T-helper 2 cell (primary cell): ENCODE results near the gene OR52A5.
"Not testable (repeated sequence)": the region's sequence is repeated elsewhere in the genome, so short reads cannot be mapped to it uniquely, and the experiment has no call there.

Experiments used
- DNase-seq, 5 experiments: peaks; one replicate each; pipeline versions ENCODE4 v3.0.0 to v3.0.0-alpha.2; 2012 to 2022
- total RNA-seq, 2 donors: gene quantifications; one replicate each; lab custom pipeline; 2026; lab: John Stamatoyannopoulos, UW

Gene OR52A5
- total RNA-seq, result 0 reads per million in 2 donors

DNA sequence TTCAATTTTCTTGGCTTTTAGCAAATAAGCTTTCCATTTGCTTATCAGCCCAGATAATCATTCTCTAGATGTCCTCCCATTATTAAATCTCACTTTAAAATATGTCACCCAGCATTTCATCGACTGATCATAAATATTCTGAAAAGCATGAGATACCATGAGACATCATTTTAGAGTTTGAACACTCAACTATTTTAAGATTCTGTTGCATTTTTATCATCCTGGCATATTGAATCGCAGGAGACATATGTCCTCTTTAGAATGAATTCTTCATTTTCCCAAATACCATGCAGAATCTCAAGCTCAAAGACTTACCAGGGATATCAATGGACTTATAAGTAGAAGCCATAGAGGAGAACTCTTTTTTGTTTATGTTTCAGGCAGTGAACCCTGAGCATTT, at the start of gene OR52A5:
Gene OR52A5 (minus strand): TSS at position 361 of the 400 bp plus-strand sequence. CDS start 5,714 bp downstream, outside the sequence.
- DNase-seq, result no peak

DNA sequence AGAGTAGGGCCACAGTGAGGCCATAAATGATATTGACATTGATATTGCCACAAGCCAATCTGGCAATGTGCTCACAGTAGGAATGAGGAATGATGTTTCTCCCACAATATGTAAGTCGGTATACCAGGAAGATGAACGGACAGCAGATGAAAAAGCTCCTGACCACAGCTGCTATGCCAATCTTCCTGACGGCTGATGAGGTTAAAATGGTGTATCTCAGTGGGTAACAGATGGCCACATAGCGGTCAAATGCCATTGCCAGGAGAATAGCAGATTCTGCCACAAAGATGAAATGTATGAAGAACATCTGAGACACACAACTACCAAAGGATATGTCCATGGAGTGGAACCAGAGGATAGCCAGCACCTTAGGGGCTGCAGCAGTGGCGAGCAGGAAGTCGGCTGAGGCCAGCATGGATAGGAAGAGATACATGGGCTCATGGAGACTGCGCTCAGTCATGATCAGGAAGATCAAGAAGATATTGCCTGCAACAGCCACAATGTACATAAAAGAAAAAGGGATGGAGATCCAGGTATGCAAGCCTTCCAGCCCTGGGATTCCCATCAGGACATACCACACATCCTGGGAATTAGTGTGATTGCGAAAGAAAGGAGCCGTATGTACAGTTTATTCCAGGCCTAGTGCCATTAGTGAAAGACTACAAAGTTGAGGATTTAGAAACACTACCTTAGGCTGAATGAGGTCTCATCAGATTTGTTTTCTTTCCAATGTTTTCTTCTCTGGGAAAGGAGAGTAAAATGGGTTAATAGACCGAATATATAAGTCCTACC, 40.1 kb upstream of the OR52A5 start:
- DNase-seq, result no peak

DNA sequence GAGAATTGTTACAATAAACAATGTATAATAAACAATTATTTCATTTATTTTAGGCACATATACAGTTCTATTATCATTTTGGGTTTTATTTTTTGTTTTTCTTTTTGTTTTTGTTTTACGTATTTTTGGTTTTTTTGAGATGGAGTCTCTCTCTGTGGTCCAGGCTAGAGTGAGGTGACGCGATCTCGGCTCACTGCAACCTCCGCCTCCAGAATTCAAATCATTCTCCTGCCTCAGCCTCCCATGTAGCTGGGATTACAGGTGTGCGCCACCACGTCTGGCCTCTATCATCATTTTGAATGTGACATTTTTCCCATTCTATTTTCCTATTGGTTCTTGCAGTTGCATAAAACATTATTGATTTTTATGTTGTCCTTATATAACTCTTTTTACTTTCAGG, 36.8 kb upstream of the OR52A5 start:
- DNase-seq, result no peak

DNA sequence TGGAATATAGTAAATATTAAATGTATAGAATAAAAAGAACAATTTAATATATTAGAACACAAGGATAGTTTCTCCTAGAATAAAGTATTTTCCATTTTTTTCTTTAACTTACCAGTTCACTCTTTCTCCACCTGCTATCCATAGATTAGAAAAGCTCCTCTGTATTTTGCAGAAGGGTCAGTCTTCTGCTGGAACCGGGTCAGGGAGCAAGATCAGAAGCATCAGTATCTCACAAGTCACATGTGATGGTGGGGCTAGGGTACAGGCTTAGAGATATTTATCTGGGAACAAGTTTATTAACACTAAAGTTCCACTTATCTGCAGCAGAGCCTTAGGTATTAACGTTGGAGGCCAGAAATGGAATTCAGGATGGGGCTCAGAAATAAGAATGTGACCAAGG, 33.7 kb upstream of the OR52A5 start:
- no peak for DNase-seq

DNA sequence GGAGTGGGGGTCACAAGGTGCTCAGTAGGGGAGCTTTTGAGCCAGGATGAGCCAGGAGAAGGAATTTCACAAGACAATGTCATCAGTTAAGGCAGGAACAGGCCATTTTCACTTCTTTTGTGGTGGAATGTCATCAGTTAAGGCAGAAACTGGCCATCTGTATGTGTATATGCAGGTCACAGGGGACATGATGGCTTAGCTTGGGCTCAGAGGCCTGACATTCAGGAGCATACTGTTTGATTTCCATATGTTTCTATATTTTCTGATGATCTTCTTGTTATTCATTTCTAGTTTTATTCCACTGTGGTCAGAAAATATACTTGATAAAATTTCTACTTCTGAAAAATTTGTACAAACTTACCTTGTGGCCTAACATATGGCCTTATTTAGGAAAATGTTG, 27.7 kb upstream of the OR52A5 start:
- not testable (repeated sequence) for DNase-seq

DNA sequence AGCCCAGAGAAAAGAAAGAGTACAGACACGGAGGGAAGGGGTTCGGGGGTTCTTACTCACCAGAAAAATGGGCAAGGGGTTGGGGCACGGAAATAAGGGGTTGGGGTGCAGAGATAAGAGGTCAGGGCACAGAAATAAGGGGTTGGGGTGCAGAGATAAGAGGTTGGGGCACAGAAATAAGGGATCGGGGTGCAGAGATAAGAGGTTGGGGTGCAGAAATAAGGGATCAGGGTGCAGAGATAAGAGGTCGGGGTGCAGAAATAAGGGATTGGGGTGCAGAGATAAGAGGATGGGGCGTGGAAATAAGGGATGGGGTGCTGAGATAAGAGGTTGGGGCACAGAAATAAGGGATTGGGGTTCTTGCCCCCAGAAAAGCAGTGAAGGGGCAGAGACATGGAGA, 26.7 kb upstream of the OR52A5 start:
- not testable (repeated sequence) for DNase-seq

DNA sequence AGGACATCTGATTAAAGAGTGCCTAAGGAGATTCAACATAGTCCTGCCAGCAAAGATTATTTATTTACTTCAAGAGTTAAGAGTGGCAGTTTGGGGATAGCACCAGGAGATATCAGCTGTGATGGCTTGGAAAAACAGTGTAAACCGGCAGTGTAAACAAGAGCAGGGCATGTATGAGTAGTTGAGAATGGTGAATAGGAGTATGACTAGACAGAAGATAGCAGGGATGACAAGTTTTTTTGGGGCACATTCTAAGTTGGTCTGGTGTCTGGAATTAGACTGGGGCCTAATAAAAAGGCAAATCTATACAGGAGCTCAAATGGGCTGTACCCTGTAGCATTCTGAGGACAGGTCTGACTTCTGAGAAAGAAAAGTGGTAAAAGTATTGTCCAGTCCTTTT, 22.9 kb upstream of the OR52A5 start:
- DNase-seq, result not testable (repeated sequence)

DNA sequence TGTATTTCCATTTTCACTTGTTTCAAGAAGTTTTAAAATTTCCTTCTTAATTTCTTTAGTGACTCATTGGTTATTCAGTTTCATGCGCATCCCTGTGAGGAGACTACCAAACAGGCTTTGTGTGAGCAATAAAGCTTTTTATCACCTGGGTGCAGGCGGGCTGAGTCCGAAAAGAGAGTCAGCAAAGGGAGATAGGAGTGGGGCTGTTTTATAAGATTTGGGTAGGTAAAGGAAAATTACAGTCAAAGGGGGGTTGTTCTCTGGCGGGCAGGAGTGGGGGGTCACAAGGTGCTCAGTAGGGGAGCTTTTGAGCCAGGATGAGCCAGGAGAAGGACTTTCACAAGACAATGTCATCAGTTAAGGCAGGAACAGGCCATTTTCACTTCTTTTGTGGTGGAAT, 22.1 kb upstream of the OR52A5 start:
- not testable (repeated sequence) for DNase-seq

DNA sequence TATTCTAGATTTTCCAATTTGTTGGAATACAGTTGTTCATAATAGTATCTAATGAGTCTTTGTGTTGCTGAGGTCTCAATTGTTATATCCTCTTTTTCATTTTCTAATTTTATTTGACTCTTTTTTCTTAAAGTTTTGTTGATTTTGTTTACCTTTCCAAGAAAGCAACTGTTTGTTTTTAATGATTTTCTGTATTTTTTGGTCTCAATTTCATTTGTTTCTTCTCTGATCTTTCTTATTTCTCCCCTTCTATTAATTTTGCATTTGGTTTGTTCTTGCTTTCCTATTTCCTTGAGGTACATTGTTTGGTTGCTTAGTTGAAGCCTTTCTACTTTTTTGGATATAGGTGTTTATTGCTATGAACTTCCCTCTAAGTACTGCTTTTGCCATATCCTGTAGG, 21.6 kb upstream of the OR52A5 start:
- no peak for DNase-seq

DNA sequence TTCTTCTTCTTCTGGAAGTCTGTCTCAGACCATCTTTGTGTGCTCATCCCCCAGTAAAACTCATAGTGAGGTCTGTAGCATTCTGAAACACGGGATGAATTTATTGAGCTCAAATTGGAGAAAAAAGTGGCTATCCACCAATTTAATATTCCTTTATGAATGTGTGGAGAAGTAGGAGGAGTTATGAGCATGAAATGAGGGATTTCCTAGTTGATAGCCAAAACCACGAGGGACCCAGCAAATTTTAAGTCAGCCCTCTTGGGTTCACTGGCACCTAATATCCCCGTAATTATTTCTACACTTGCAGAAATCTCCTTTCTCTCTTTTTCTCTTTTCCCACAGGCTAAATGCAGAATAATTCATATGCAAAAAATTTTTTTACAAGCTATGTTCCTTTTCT, 16.5 kb upstream of the OR52A5 start, which contains the start of gene OR52A1:
Gene OR52A1 (minus strand): TSS at position 101 of the 400 bp plus-strand sequence. CDS start 2,388 bp downstream, outside the sequence.
- DNase-seq, result no peak

DNA sequence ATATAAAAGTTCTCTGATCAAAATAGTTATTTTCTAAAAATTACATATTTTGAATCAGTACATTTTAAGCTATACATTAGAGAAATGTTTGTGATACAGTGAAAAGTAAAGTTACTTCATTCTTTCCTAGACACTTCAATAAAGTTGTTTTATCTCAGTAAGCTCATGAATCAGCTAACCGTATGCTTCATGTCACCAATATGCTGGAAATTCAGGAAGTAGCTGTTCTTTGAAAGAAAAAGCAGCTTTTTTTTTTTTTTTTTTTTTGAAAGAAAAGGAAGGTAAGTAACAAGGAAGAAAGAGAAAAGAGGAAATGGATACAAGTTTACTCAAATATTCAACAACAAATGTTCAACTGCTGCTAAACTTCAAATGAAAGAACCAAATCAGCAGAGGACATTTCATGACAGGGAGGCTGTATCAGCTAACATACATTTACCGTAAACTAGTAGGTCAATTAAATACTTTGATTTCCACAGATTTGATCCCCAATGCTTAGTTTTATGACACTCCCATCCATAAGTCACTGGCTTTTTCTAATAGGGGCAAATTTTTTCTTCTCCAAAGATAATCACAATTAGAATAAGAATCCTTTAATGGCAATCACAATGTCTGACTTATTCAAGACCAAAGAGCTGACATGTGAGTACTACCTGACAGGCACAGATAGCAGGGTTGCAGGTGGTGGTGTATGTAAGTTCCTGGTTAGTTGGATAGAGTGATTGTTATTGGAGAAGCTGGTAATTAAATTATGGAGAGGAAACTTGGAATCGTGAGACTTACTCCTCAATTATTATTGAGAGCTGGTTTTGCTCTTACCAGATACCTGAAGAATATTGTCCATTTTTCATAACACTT, 15.6 kb upstream of the OR52A5 start:
- DNase-seq, result no peak

DNA sequence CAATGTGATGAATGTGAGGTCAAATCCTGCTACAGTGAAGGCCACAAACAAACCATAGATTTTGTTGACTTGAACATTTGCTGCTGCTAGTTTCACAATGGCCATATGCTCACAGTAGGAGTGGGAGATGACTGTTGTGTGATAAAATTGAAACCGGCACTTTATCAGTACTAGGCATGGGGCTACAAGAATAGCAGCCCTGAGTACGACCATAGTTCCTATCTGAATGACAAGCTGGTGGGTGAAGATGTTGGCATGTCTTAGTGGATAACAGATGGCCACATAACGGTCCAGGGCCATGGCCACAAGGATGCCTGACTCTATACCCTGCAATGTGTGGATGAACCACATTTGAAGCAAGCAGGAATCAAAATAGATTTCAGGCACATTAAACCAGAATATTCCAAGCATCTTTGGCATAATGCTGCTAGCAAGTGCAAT, 13.6 kb upstream of the OR52A5 start:
- DNase-seq, result no peak

DNA sequence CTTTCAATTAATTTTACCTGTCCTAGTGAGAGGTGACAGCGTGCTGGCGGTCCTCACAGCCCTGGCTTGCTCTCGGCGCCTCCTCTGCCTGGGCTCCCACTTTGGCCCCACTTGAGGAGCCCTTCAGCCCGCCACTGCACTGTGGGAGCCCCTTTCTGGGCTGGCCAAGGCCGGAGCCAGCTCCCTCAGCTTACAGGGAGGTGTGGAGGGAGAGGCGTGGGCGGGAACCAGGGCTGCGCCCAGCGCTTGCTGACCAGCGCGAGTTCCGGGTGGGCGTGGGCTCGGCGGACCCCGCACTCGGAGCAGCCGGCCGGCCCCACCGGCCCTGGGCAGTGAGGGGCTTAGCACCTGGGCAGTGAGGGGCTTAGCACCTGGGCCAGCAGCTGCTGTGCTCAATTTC, 6.0 kb upstream of the OR52A5 start:
- not testable (repeated sequence) for DNase-seq

DNA sequence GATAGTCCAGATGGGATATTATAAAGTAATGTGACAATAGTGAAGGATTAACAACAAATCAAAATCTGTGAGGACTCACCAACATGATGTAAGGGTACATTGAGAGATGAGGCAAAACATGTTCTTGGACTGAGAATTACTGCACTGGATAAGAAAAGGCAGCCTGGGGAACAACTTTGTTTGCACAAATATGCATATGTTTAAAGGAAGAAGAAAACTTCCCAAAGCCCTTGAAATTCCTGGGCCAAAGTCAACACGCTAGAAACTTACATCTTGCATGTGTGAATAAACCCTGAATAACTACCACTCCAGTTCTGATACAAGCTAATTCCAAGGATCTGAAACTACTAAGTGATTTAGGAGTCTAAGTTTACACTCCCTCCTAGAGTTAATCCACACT, 1.1 kb downstream of the OR52A5 start:
- no peak for DNase-seq

DNA sequence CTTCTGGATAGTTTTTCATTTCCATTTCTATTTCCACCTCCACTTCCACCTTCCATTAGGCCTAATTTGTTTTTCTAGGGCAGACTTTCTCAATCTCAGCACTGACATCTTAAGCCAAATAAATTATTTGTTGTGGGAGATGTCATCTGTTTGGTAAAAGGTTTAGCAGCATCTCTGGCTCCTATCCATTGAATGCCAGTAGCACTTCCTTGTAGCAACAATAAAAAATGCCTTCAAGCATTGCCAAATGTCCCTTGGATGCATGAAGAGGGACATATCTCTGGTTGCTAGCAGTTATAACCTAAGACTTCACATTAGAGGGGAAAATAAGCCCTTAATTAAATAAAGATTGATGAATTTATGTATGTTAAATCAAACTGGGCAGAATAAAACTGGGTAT, 1.9 kb downstream of the OR52A5 start:
- no peak for DNase-seq

DNA sequence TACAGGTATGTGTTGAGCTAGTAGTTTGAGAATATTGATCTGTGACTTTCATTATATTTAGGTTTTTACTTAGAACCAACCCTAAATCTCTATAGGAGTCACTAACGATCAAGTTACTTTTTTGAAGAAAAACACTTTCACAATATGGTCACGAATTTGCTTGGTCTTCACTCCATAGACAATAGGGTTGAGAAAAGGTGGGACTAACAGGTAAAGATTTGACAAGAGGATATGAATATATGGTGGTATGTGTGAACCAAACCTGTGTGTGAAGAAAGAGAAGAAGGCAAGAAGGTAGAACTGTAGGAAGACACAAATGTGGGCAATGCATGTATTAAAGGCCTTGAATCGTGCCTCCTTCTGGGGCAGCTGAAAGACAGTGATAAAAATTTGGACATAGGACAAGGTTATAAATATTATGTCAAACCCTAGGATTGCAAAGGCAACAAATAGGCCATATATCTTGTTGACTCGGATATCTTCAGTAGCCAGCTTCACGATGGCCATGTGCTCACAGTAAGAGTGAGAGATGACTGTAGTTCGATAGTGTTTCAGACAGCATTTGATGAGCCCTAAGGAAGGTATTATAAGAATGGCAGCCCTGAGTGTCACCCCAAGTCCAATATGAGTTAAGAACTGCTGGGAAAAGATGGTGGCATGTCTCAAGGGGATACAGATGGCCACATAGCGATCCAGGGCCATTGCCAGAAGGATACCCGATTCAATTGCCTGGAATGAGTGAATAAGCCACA, 6.4 kb downstream of the OR52A5 start:
- DNase-seq, result no peak

DNA sequence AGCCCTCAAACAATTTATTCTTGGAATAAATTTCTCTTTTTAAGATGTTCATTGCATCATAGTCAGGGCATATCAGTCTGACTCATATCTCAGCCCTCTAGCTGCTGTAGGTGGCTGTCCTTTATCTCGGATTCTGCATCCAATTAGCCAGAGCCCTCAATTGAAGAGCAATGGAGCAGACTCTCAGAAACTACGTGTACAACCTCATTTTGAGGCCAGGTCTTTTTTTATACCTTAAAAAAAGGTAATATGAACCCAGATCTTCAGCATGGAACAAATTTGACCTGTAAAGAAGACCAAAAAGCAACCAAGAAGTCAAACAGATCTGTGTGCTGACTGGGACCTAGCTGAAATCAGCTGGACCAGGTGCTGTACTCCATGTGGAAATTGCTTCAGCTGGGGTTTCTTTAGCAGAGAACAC, 8.7 kb downstream of the OR52A5 start:
- DNase-seq, result no peak

DNA sequence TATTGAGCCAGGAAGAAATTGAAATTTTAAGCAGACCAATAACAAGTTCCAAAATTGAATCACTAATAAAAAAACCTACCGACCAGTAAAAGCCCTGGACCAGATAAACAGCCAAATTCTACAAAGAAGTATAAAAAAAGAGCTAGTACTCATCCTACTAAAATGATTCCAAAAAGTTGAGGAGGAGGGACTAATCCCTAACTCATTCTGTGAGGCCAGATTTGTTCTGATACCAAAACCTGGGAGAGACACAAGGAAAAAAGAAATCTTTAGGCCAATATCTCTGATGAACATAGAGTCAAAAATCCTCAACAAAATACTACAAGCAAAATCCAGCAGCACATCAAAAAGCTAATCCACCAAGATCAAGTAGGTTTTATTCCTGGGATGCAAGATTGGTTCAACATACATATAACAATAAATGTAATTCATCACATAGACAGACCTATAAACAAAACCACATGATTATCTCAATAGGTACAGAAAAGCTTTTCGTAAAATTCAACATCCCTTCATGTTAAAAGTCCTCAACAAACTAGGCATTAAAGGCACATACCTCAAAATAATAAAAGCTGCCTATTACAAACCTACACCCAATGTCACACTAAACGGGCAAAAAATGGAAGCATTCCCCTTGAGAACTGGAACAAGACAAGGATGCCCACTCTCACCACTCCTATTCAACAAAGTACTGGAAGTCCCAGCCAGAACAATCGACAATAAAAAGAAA, 13.1 kb downstream of the OR52A5 start:
- no peak for DNase-seq

DNA sequence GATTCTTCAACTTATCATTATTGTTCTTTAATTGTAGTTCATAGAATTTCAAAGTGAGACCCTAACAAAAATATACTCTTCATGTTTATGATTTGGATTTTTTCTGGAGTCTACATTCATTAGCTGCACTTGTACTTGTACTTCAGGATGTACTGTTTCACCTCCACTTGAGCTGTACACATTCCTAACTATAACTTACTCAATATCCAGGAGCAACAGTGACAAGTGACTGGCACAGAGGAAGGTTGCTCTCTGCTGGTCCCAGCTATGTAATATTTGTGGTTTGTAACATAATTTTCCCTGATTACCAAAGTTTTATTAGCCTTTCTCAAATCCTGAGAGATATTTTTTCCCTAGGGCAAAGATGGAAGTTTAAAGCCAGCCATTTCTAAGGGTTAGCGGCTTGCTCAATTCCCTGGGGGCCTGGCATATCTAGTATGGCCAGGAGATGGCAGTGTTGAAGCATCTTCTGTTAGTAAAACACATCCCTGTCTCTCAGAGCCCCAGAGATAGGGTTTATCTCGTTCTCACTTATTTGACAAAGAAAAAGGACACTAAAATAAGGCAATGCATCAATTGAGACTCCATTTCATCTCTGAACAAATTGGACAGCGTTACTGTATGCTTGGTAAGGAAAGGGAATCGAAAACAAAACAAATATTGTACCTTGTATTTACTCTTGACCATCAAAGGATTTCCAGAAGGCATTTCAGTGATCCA, 14.2 kb downstream of the OR52A5 start:
- DNase-seq, result peak in 3 of 5 experiments; percentile 0 to 43 (median 12)

DNA sequence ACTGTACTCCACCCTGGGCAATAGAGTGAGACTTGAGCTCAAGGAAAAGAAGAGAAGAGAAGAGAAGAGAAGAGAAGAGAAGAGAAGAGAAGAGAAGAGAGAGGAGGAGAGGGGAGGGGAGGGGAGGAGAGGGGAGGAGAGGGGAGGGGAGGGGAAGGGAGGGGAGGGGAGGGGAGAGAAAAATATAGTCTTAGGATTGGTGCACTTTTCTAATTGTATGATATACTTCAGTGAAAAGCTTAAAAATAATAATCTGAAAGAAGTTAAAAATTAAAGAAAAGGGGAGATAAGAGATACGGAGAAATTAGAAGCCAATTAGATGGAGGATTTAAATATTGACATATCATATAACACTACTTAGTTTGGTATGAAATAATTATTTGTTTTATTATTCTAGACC, 19.3 kb downstream of the OR52A5 start:
- no peak for DNase-seq

DNA sequence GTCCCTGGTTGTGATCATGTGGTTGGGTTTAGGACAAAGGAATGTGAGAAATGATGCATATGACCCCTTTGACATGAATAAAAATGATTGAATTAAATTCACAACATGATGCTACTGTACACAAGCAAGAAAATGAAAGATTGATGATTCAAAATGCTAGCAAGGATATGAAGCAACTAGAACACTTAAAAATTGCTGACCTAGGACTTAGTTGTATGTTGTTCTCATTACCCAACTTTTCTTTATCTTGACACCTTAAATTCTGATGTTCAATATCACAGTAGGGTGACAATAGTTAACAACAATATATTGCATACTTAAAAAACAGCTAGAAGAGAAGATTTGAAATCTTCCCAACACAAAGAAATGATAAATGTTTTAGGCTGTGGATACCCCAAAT, 20.6 kb downstream of the OR52A5 start:
- DNase-seq, result no peak
